IMR-90 (cell line): ENCODE measurements around the gene IL36RN. TPM values are rescaled to one million over a fixed set of nuclear protein-coding genes. Genes with fewer than 3 reads are reported as not detected.

Experiments used
- ATAC-seq: fragments of 200-7000 bp; cut with Tn5 transposase; 2 replicates; pipeline ENCODE4 v1.9.1; 2020; ENCODE audit warnings: low read depth, mild to moderate bottlenecking, moderate library complexity
- BruUV-seq: library from RNA; stranded (reverse); fragments of 400-500 nt; replicated peaks from 2 replicates; lab custom pipeline; 2021; lab: Mats Ljungman, UMichigan
- CTCF ChIA-PET: fragments of 300-600 bp; formaldehyde crosslinking; extraction: SDS; loops from one replicate; lab custom pipeline; 2021; ENCODE audit warnings: antibody characterized with exemption; lab: Yijun Ruan, JAX
- POLR2A ChIA-PET: fragments of 300-600 bp; sonication (Branson Sonifier 250); formaldehyde crosslinking; loops from one replicate; lab custom pipeline; 2022; ENCODE audit warnings: antibody characterized with exemption; ENCODE audit not compliant: unreplicated experiment; lab: Charles Lee
- DNase-seq: peaks from one replicate; pipeline ENCODE4 v3.0.0; 2013
- H2AFZ ChIP-seq: replicated peaks from 2 replicates; pipeline ENCODE3; 2013; ENCODE audit warnings: low read length, mild to moderate bottlenecking; ENCODE audit not compliant: poor library complexity
- H2AK5ac ChIP-seq: 2 replicates; pipeline ENCODE4 v1.6.1; 2013; ENCODE audit warnings: low read depth, low read length, inconsistent platforms
- H2AK9ac ChIP-seq: replicated peaks from 2 replicates; pipeline ENCODE3; 2013; ENCODE audit warnings: mild to moderate bottlenecking, low read depth, low read length, moderate library complexity; ENCODE audit not compliant: poor library complexity
- H2BK120ac ChIP-seq: 2 replicates; pipeline ENCODE4 v1.6.1; 2013; ENCODE audit warnings: low read depth, low read length, inconsistent platforms
- H2BK15ac ChIP-seq: 3 replicates; pipeline ENCODE4 v1.6.1; 2013; ENCODE audit warnings: low read depth, low read length, inconsistent platforms
- H2BK20ac ChIP-seq: 2 replicates; pipeline ENCODE4 v1.6.1; 2013; ENCODE audit warnings: low read depth, mild to moderate bottlenecking, inconsistent platforms, low read length, moderate library complexity
- H2BK5ac ChIP-seq: 2 replicates; pipeline ENCODE4 v1.6.1; 2013; ENCODE audit warnings: mild to moderate bottlenecking, low read depth, low read length, inconsistent platforms; ENCODE audit not compliant: poor library complexity, severe bottlenecking
- H3K14ac ChIP-seq: replicated peaks from 2 replicates; pipeline ENCODE4 v1.6.1; 2013; ENCODE audit warnings: low read depth, low read length, inconsistent platforms
- H3K18ac ChIP-seq: 2 replicates; pipeline ENCODE4 v1.6.1; 2013; ENCODE audit warnings: low read depth, low read length, control low read depth
- H3K23ac ChIP-seq: 2 replicates; pipeline ENCODE4 v1.6.1; 2013; ENCODE audit warnings: low read depth, low read length, inconsistent platforms
- H3K27ac ChIP-seq: 2 replicates; pipeline ENCODE4 v1.5.1; 2013; ENCODE audit warnings: mild to moderate bottlenecking, control low read depth, low read length; ENCODE audit not compliant: insufficient read depth
- H3K27me3 ChIP-seq: 2 replicates; pipeline ENCODE4 v1.6.1; 2013; ENCODE audit warnings: low read length; ENCODE audit not compliant: control insufficient read depth, insufficient read depth
- H3K36me3 ChIP-seq: 2 replicates; pipeline ENCODE4 v1.6.1; 2013; ENCODE audit warnings: low read length, mixed read lengths; ENCODE audit not compliant: control insufficient read depth, insufficient read depth
- H3K4ac ChIP-seq: 2 replicates; pipeline ENCODE4 v1.6.1; 2013; ENCODE audit warnings: low read depth, low read length, inconsistent platforms
- H3K4me1 ChIP-seq: 2 replicates; pipeline ENCODE4 v1.6.1; 2013; ENCODE audit warnings: low read length, mixed read lengths; ENCODE audit not compliant: control insufficient read depth, insufficient read depth
- H3K4me2 ChIP-seq: 2 replicates; pipeline ENCODE4 v1.6.1; 2013; ENCODE audit warnings: low read depth, mild to moderate bottlenecking, control low read depth, low read length, moderate library complexity
- H3K4me3 ChIP-seq: 2 replicates; pipeline ENCODE4 v1.5.1; 2013; ENCODE audit warnings: low read depth, mild to moderate bottlenecking, control low read depth, low read length, moderate library complexity; ENCODE audit not compliant: insufficient read depth
- H3K56ac ChIP-seq: 2 replicates; pipeline ENCODE4 v1.6.1; 2013; ENCODE audit warnings: low read length, inconsistent platforms; ENCODE audit not compliant: insufficient read depth; ENCODE audit errors: extremely low read depth
- H3K79me1 ChIP-seq, 2 experiments: 2 replicates each; pipeline ENCODE4 v1.6.1; 2013; ENCODE audit warnings: low read length in 2 of 2, inconsistent platforms in 1 of 2, low read depth in 1 of 2
- H3K9ac ChIP-seq: 2 replicates; pipeline ENCODE4 v1.6.1; 2013; ENCODE audit warnings: low read depth, low read length, control low read depth
- H3K9me1 ChIP-seq: 2 replicates; pipeline ENCODE4 v1.6.1; 2013; ENCODE audit warnings: low read length, inconsistent platforms; ENCODE audit not compliant: insufficient read depth
- H3K9me3 ChIP-seq: 2 replicates; pipeline ENCODE4 v1.6.1; 2013; ENCODE audit warnings: low read length; ENCODE audit not compliant: control insufficient read depth, insufficient read depth
- H4K20me1 ChIP-seq: 2 replicates; pipeline ENCODE4 v1.6.1; 2013; ENCODE audit warnings: low read length, inconsistent platforms; ENCODE audit not compliant: insufficient read depth
- H4K5ac ChIP-seq: 2 replicates; pipeline ENCODE4 v1.6.1; 2013; ENCODE audit warnings: mild to moderate bottlenecking, low read depth, low read length, control low read depth
- H4K8ac ChIP-seq, 2 experiments: 2 replicates each; pipeline ENCODE4 v1.6.1; 2013; ENCODE audit warnings: low read depth in 2 of 2, low read length in 2 of 2, control low read depth in 1 of 2, inconsistent platforms in 1 of 2
- H4K91ac ChIP-seq: 2 replicates; pipeline ENCODE4 v1.6.1; 2013; ENCODE audit warnings: low read depth, low read length, inconsistent platforms; ENCODE audit not compliant: insufficient read depth
- BHLHE40 ChIP-seq: fragments of 150-350 bp; IDR thresholded peaks from 2 replicates; pipeline ENCODE4 v1.6.1; 2016; ENCODE audit warnings: mild to moderate bottlenecking, low read depth, low read length
- CEBPB ChIP-seq: IDR thresholded peaks from 2 replicates; pipeline ENCODE4 v1.6.1; 2012; ENCODE audit warnings: low read depth, low read length, improper control_type of control experiment
- CHD1 ChIP-seq: IDR thresholded peaks from 2 replicates; pipeline ENCODE4 v1.6.1; 2012; ENCODE audit warnings: low read depth, low read length, improper control_type of control experiment
- ELK1 ChIP-seq: fragments of 150-350 bp; IDR thresholded peaks from 2 replicates; pipeline ENCODE4 v1.6.1; 2016; ENCODE audit warnings: low read depth, mild to moderate bottlenecking, low read length, moderate library complexity, borderline replicate concordance
- FOS ChIP-seq: fragments of 150-350 bp; IDR thresholded peaks from 2 replicates; pipeline ENCODE4 v1.6.1; 2016; ENCODE audit warnings: low read depth, low read length
- MAFK ChIP-seq: IDR thresholded peaks from 2 replicates; pipeline ENCODE4 v1.6.1; 2012; ENCODE audit warnings: low read depth, low read length, improper control_type of control experiment
- MAZ ChIP-seq: IDR thresholded peaks from 2 replicates; pipeline ENCODE4 v1.6.1; 2012; ENCODE audit warnings: low read depth, mild to moderate bottlenecking, low read length, improper control_type of control experiment, moderate library complexity, borderline replicate concordance
- MXI1 ChIP-seq: IDR thresholded peaks from 2 replicates; pipeline ENCODE4 v1.6.1; 2012; ENCODE audit warnings: low read depth, mild to moderate bottlenecking, low read length, moderate library complexity, borderline replicate concordance
- NFE2L2 ChIP-seq: fragments of 150-350 bp; IDR thresholded peaks from 2 replicates; pipeline ENCODE4 v1.6.1; 2016; ENCODE audit warnings: low read depth, mild to moderate bottlenecking, low read length
- POLR2A ChIP-seq: IDR thresholded peaks from 2 replicates; pipeline ENCODE4 v1.6.1; 2012; ENCODE audit warnings: mild to moderate bottlenecking, low read depth, low read length
- RAD21 ChIP-seq: IDR thresholded peaks from 2 replicates; pipeline ENCODE4 v1.6.1; 2012; ENCODE audit warnings: low read length, improper control_type of control experiment
- RCOR1 ChIP-seq: IDR thresholded peaks from 2 replicates; pipeline ENCODE4 v1.6.1; 2012; ENCODE audit warnings: mild to moderate bottlenecking, low read length, improper control_type of control experiment; ENCODE audit not compliant: insufficient replicate concordance
- RFX5 ChIP-seq: IDR thresholded peaks from 2 replicates; pipeline ENCODE4 v1.8.0; 2012; ENCODE audit warnings: low read depth, mild to moderate bottlenecking, low read length, moderate library complexity
- SMC3 ChIP-seq: fragments of 150-350 bp; IDR thresholded peaks from 2 replicates; pipeline ENCODE4 v1.6.1; 2016; ENCODE audit warnings: low read depth, mild to moderate bottlenecking, antibody characterized with exemption, low read length, moderate library complexity
- WGBS, 2 experiments: methylation state at CpG; one replicate each; pipeline versions ENCODE4 v1.1.5 to v1.1.7; 2013; ENCODE audit warnings: missing lambda C conversion rate in 2 of 2; ENCODE audit not compliant: insufficient read length in 1 of 2; ENCODE audit errors: extremely low coverage in 2 of 2; 5-methylcytosine and 5-hydroxymethylcytosine counted together
- dilution Hi-C: fragments of 300-500 bp; cut with HindIII; formaldehyde crosslinking; loops from one replicate; pipeline ENCODE4 v1.14.3; 2018; ENCODE audit warnings: low sequenced_read_pairs; ENCODE audit not compliant: unreplicated experiment
- in situ Hi-C: fragments of 300-500 bp; cut with MboI; formaldehyde crosslinking; loops from 3 replicates; pipeline ENCODE4 v1.14.3; 2019; ENCODE audit warnings: low sequenced_read_pairs, inconsistent platforms, mixed read lengths
- intact Hi-C: fragments of 100-400 bp; cut with micrococcal nuclease; formaldehyde crosslinking; loops from 2 replicates; pipeline ENCODE4 v1.10.0; 2022
- polyA plus RNA-seq, 3 experiments: library from polyadenylated mRNA; depleted of rRNA; stranded (reverse); fragments of >200 nt; gene quantifications; 2 replicates each; pipeline ENCODE4 v1.2.3, GENCODE V29; 2012; ENCODE audit warnings: low replicate concordance in 1 of 3
- total RNA-seq: library from RNA; depleted of rRNA; stranded (reverse); fragments of >200 nt; gene quantifications from 2 replicates; pipeline ENCODE4 v1.2.3, GENCODE V29; 2012
- TF ChIP-seq, protein P1 (sequence below): fragments of 150-350 bp; IDR thresholded peaks from 2 replicates; pipeline ENCODE4 v1.6.1; 2017; ENCODE audit warnings: mild to moderate bottlenecking, antibody characterized with exemption, low read length, low read depth
- TF ChIP-seq, protein P2 (sequence below): conservative IDR thresholded peaks from 2 replicates; pipeline ENCODE4 v1.5.1; 2012; ENCODE audit warnings: mild to moderate bottlenecking, low read depth, low read length, improper control_type of control experiment

The IL36RN gene
- total and polyA plus RNA-seq, 2 of the 4 experiments (the other 2 are of a cell fraction) = not detected

DNA sequence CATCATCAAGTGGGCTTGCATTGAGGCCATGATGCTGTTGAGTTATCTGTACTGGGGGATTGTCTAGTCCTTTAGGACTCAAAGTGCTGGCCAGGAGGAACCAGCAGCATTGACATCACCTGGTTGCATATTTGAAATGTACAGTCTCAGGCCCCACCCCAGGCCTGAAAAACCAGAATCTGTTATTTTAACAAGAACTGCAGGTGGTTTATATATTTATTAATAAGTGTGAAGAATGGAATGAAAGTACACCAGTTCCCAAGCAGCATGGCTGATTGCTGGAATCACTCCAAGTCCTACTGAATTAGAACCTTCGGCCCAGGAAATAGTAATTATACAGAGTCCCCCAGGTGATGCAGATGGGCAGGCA lies 11.6 kb downstream of the IL36RN start:
- intact Hi-C loops = no loop called here
- Histone ChIP-seq H3K4me1 (no peaks in the 10 kb centered on the region), H2BK15ac (no peak overlapping the region), H3K4me2 (no peak overlapping the region), H3K9me3 (no peaks in the 10 kb centered on the region), H3K79me1 (no peaks in the 10 kb centered on the region), H3K14ac (no peak overlapping the region), H2BK20ac (no peak overlapping the region), H3K9ac (no peak overlapping the region), H3K36me3 (no peaks in the 10 kb centered on the region), H4K8ac (no peak overlapping the region), H4K91ac (no peak overlapping the region), H2AFZ (no peak overlapping the region), H3K18ac (no peak overlapping the region), H3K4ac (no peak overlapping the region), H3K27me3 (peaks cover 13% of the 10 kb centered on the region), H2AK9ac (no peak overlapping the region), H3K4me3 (no peak overlapping the region), H2BK5ac (no peak overlapping the region), H3K27ac (no peak overlapping the region), H4K5ac (no peak overlapping the region), H2AK5ac (no peak overlapping the region), H3K9me1 (no peaks in the 10 kb centered on the region), H2BK120ac (no peak overlapping the region), H3K56ac (no peak overlapping the region), H3K23ac (no peak overlapping the region), H4K20me1 (no peaks in the 10 kb centered on the region)
- WGBS, 2 experiments = no CpG with 5 or more reads among the region's 1 CpG
- dilution Hi-C loops = no loop called here
- ChIA-PET POLR2A (no interaction called here), CTCF (no interaction called here)
- ATAC-seq = no peak
- in situ Hi-C loops = no loop called here
- no TSS peak for BruUV-seq
- DNase-seq = no peak
- no peak for TF ChIP-seq MAFK
- no peak for TF ChIP-seq RFX5
- TF ChIP-seq MAZ = no peak
- TF ChIP-seq RCOR1 = no peak
- no peak for TF ChIP-seq FOS
- no peak for TF ChIP-seq CEBPB
- TF ChIP-seq CHD1 = no peak
- TF ChIP-seq NFE2L2 = no peak
- no peak for TF ChIP-seq BHLHE40
- no peak for TF ChIP-seq MXI1
- no peak for TF ChIP-seq POLR2A
- TF ChIP-seq, protein P1, sequence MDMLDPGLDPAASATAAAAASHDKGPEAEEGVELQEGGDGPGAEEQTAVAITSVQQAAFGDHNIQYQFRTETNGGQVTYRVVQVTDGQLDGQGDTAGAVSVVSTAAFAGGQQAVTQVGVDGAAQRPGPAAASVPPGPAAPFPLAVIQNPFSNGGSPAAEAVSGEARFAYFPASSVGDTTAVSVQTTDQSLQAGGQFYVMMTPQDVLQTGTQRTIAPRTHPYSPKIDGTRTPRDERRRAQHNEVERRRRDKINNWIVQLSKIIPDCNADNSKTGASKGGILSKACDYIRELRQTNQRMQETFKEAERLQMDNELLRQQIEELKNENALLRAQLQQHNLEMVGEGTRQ = no peak
- no peak for TF ChIP-seq ELK1
- TF ChIP-seq, protein P2, sequence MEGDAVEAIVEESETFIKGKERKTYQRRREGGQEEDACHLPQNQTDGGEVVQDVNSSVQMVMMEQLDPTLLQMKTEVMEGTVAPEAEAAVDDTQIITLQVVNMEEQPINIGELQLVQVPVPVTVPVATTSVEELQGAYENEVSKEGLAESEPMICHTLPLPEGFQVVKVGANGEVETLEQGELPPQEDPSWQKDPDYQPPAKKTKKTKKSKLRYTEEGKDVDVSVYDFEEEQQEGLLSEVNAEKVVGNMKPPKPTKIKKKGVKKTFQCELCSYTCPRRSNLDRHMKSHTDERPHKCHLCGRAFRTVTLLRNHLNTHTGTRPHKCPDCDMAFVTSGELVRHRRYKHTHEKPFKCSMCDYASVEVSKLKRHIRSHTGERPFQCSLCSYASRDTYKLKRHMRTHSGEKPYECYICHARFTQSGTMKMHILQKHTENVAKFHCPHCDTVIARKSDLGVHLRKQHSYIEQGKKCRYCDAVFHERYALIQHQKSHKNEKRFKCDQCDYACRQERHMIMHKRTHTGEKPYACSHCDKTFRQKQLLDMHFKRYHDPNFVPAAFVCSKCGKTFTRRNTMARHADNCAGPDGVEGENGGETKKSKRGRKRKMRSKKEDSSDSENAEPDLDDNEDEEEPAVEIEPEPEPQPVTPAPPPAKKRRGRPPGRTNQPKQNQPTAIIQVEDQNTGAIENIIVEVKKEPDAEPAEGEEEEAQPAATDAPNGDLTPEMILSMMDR = no peak
- TF ChIP-seq SMC3 = no peak
- no peak for TF ChIP-seq RAD21
